Left forelimb (tissue), 1 donor: ENCODE measurements around the gene C1D.
A peak's percentile ranks its signal among the peaks of the same experiment; 100 is the strongest.
"Not testable (repeated sequence)": the region's sequence is repeated elsewhere in the genome, so short reads cannot be mapped to it uniquely, and the experiment has no call there.

Experiments used
- DNase-seq: peaks from one replicate; pipeline ENCODE4 v3.0.0-alpha.2; 2018; ENCODE audit warnings: low spot score

Gene C1D

GRCh38 chr2:68062680-68063387 lies at the start of gene C1D:
Gene C1D (minus strand): TSS chr2:68063004. CDS start chr2:68047310, 15,694 bp downstream.
- DNase-seq = peak; percentile 98

- no peak for DNase-seq
Observed at GRCh38 chr2:68110102-68110501, 47.3 kb upstream of the C1D start.

GRCh38 chr2:68108120-68108519 lies 45.3 kb upstream of the C1D start:
- no peak for DNase-seq

GRCh38 chr2:68107475-68107874 lies 44.7 kb upstream of the C1D start:
- DNase-seq = no peak

- no peak for DNase-seq
Observed at GRCh38 chr2:68104111-68104835, 41.5 kb upstream of the C1D start.

- no peak for DNase-seq
Observed at GRCh38 chr2:68103709-68104055, 40.9 kb upstream of the C1D start.

GRCh38 chr2:68103030-68103708 lies 40.4 kb upstream of the C1D start:
- DNase-seq = no peak

- no peak for DNase-seq
Observed at GRCh38 chr2:68100189-68100588, 37.4 kb upstream of the C1D start.

GRCh38 chr2:68099260-68099659 lies 36.5 kb upstream of the C1D start:
- no peak for DNase-seq

GRCh38 chr2:68098291-68098797 lies 35.5 kb upstream of the C1D start:
- DNase-seq = no peak

GRCh38 chr2:68094111-68094510 lies 31.3 kb upstream of the C1D start:
- no peak for DNase-seq

GRCh38 chr2:68093634-68094033 lies 30.8 kb upstream of the C1D start:
- DNase-seq = no peak

GRCh38 chr2:68091439-68092034 lies 28.7 kb upstream of the C1D start:
- no peak for DNase-seq

- no peak for DNase-seq
Observed at GRCh38 chr2:68089961-68090360, 27.2 kb upstream of the C1D start.

GRCh38 chr2:68088940-68089339 lies 26.1 kb upstream of the C1D start:
- DNase-seq = no peak

- no peak for DNase-seq
Observed at GRCh38 chr2:68086166-68086565, 23.4 kb upstream of the C1D start.

- no peak for DNase-seq
Observed at GRCh38 chr2:68083346-68083745, 20.5 kb upstream of the C1D start.

- no peak for DNase-seq
Observed at GRCh38 chr2:68074050-68074449, 11.2 kb upstream of the C1D start.

GRCh38 chr2:68063797-68064646 lies 1.2 kb upstream of the C1D start:
- not testable (repeated sequence) for DNase-seq

- DNase-seq = no peak
Observed at GRCh38 chr2:68060652-68061051, 2.2 kb downstream of the C1D start.

- DNase-seq = no peak
Observed at GRCh38 chr2:68059784-68060525, 2.8 kb downstream of the C1D start.
